GM06990 (cell line): ENCODE data around the gene AGAP6.
"Not testable (repeated sequence)": the region's sequence is repeated elsewhere in the genome, so short reads cannot be mapped to it uniquely, and the experiment has no call there.

Experiments
- DNase-seq: peaks from one replicate; pipeline ENCODE4 v3.0.0-alpha.2; 2011; ENCODE audit not compliant: insufficient read length; ENCODE audit errors: extremely low read depth
- H3K27me3 ChIP-seq: replicated peaks from 2 replicates; pipeline ENCODE4 v1.6.0; 2011; ENCODE audit warnings: low read length; ENCODE audit not compliant: control insufficient read depth, insufficient read depth
- H3K36me3 ChIP-seq: 2 replicates; pipeline ENCODE4 v1.5.1; 2011; ENCODE audit warnings: low read length; ENCODE audit not compliant: control insufficient read depth, insufficient read depth
- H3K4me3 ChIP-seq: replicated peaks from 2 replicates; pipeline ENCODE4 v1.5.1; 2011; ENCODE audit warnings: low read depth, mild to moderate bottlenecking, control low read depth, low read length

Gene AGAP6

GRCh38 chr10:50058727-50059126 lies 70.5 kb downstream of the AGAP6 start:
- not testable (repeated sequence) for H3K4me3 ChIP-seq, H3K27me3 ChIP-seq, H3K36me3 ChIP-seq, DNase-seq

DNA sequence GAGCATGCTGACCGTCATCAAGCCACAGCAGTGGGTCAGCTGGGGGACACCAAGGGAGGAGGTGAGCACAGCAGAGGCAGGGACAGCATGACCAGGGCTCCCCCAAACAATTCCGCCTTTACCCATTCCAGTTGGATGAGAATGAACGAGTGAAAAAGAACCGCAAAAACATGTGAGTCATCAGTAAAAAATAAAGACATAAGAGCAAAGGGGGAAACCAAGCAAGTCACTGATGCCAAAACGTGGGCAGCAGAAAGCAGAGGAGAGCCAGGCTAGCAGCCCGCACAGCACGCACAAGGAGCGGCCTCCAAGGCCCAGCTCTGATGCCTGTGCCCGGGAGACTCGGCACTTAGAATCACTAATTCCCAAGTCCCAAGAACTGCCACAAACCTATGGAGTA lies 71.7 kb downstream of the AGAP6 start:
- H3K36me3 ChIP-seq, H3K4me3 ChIP-seq, DNase-seq, H3K27me3 ChIP-seq: not testable (repeated sequence)
